Liver (tissue), 3 donors: ENCODE measurements around the gene SAC3D1.

Experiments
- ATF3 ChIP-seq: IDR thresholded peaks from 2 replicates; pipeline ENCODE4 v1.6.1; 2016; ENCODE audit warnings: antibody characterized with exemption
- CTCF ChIP-seq: fragments of 150-350 bp; IDR thresholded peaks from 2 replicates; pipeline ENCODE4 v1.5.1; 2017; ENCODE audit warnings: improper control_type of control experiment, low read depth, low read length; ENCODE audit not compliant: missing input control
- donor health status: healthy.
- donor health status: healthy.

- TF ChIP-seq ATF3 = no peak
- TF ChIP-seq CTCF = no peak
These were observed 26.4 kb downstream of the SAC3D1 start for GRCh38 chr11:65067446-65067845.
